ENCODE results near the gene MED13. TPM values are rescaled to one million over a fixed set of nuclear protein-coding genes. Genes with fewer than 3 reads are reported as not detected.
A peak's percentile ranks its signal among the peaks of the same experiment; 100 is the strongest.

MED13 gene
- total RNA-seq, 5 donors from 2014 or later (not counting 1 experiment from before 2014, with no cell fraction given): 60.8 to 82.4 (median 77.6) TPM

DNA sequence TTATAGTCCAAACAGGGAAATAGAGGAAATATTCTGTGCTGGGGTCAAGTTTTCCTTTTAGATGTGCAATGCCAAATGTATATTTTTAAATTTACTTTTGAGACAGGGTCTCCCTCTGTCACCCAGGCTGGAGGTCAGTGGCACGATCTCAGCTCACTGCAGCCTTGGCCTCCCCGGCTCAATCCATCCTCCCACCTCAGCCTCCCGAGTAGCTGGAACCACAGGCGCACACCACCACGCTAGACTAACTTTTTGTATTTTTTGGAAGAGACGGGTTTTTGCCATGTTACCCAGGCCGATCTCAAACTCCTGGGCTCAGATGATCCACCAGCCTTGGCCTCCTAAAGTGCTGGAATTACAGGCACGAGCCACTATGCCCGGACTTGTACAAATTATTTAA lies 25.8 kb upstream of the MED13 start:
- H3K27ac Mint-ChIP-seq: no peak overlapping the region
- DNase-seq: no peak

DNA sequence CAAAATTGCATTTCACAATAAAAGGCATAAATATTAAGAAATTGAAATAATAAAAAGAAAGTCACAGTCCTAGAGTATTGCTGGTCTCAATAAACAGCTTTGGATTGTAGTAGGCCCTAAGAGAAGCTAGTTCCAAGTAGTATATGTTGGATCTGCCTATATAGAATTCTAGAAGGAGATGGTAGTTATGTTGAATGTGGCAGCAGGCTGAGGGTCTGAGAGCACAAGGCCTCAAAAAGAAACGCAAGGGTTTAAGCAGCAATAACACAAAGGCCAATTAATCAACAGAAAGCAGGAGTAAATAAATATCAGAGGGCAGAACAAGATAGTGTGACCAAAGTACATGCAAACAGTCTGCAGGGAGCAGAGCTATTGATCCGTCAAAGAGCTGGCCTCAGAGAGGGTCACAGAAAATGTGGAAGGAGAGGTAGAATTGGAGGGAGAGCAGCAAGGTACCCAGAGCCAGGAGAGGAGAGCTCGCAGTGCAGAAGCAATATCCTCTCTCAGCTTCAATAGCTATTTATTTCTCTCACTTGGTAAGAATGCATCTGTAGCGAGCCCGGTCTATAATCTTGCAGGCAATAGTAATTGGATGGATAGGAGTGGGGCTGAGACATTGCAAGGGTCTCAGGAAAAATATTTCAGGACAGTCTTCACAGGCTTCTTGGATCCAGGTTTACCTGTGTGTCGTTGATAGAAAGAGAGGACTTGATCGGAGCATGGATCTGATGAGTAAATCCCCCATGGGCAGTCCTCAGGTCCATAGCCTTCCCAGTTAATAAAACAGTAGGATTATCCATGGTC lies 25.1 kb upstream of the MED13 start:
- H3K27me3 ChIP-seq (replicated peaks in 1 of 2; ENCODE audit: control insufficient read depth in 2 of 2, extremely low read depth in 1 of 2, insufficient read depth in 2 of 2, low read length in 1 of 2): no peaks in the 10 kb centered on the region
- Mint-ChIP-seq H3K27me3 (peaks cover 0 to 4% of the 10 kb centered on the region in 2 donors), H3K4me3 (no peak overlapping the region), H3K36me3 (no peaks in the 10 kb centered on the region), H3K9me3 (no peaks in the 10 kb centered on the region), H3K4me1 (peaks cover 0 to 9% (median 7%) of the 10 kb centered on the region in 3 donors), H3K27ac (no peak overlapping the region)
- WGBS (ENCODE audit: insufficient coverage): 40% methylated on average over 1 of the region's 7 CpGs
- ChIA-PET CTCF (no interaction called here), POLR2A (no interaction called here)
- no peak for ATAC-seq (replicated peaks in 1 of 4)
- H3K27ac ChIP-seq (ENCODE audit: low read length): no peak overlapping the region
- H3K4me3 ChIP-seq (ENCODE audit: control insufficient read depth in 1 of 2, extremely low read depth in 1 of 2, low read length in 1 of 2): no peak overlapping the region
- no peak for DNase-seq
- H3K9me3 ChIP-seq: no peaks in the 10 kb centered on the region
- no peaks in the 10 kb centered on the region for H3K36me3 ChIP-seq (ENCODE audit: control insufficient read depth in 2 of 2, extremely low read depth in 1 of 2, insufficient read depth in 1 of 2, low read length in 1 of 2)
- peaks cover 0 to 3% of the 10 kb centered on the region in 2 experiments for H3K4me1 ChIP-seq (ENCODE audit: control insufficient read depth in 1 of 2, extremely low read depth in 1 of 2, insufficient read depth in 2 of 2, low read length in 2 of 2)

More for the DNA sequence above, 25.8 kb upstream of the MED13 start:
- H3K4me1 ChIP-seq (ENCODE audit: control insufficient read depth in 1 of 2, extremely low read depth in 1 of 2, insufficient read depth in 2 of 2, low read length in 2 of 2): no peaks in the 10 kb centered on the region
- no peaks in the 10 kb centered on the region for H3K9me3 ChIP-seq
- Mint-ChIP-seq H3K36me3 (no peaks in the 10 kb centered on the region), H3K9me3 (no peaks in the 10 kb centered on the region), H3K27me3 (peaks cover 0 to 4% of the 10 kb centered on the region in 2 donors), H3K4me1 (peaks cover 0 to 2% (median 2%) of the 10 kb centered on the region in 3 donors), H3K4me3 (no peak overlapping the region)
- CTCF ChIA-PET: no interaction called here
- H3K4me3 ChIP-seq (ENCODE audit: control insufficient read depth in 1 of 2, extremely low read depth in 1 of 2, low read length in 1 of 2): no peak overlapping the region
- H3K36me3 ChIP-seq (ENCODE audit: control insufficient read depth in 2 of 2, extremely low read depth in 1 of 2, insufficient read depth in 1 of 2, low read length in 1 of 2): no peaks in the 10 kb centered on the region
- no peak for ATAC-seq (replicated peaks in 1 of 4)
- WGBS (ENCODE audit: insufficient coverage): 100% methylated on average over 5 of the region's 9 CpGs
- POLR2A ChIA-PET: no interaction called here
- H3K27me3 ChIP-seq (replicated peaks in 1 of 2; ENCODE audit: control insufficient read depth in 2 of 2, extremely low read depth in 1 of 2, insufficient read depth in 2 of 2, low read length in 1 of 2): no peaks in the 10 kb centered on the region
- H3K27ac ChIP-seq (ENCODE audit: low read length): no peak overlapping the region

DNA sequence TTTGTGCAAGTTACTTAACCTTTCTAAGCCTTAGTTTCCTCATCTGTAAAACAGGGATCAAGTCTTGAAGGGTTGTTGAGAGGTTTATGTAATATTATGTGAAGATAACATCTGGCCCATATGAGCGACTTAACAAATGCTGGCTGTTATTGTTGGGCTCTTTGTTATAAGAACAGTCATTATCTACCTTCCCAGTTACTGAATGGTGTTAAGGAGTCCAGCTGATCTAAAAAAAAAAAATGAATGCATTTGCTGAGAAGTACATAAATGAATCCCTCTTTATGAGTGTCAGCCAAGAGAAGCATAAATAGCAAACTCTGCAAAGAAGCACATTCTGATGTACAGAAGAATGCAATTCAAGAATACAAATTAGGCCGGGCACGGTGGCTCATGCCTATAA lies 24.3 kb upstream of the MED13 start:
- ATAC-seq (replicated peaks in 1 of 4): no peak
- H3K9me3 Mint-ChIP-seq: no peaks in the 10 kb centered on the region

DNA sequence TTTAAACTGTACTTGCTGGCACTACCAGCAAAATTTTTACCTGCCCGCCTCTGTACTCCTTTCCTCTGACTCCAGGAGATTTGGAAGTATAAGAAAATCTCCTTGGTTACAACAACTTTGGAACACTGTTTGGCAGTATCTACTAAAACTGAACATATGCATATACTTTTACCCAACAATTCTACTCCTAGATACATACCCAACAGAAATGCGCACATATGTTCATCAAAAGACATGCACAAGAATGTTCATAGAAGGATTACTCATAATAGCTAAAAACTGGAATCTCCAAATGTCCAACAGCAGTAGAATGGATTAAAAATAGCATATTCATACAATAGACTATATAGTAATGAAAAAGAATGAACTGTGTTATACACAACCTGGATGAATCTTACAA lies 21.7 kb upstream of the MED13 start:
- H3K9me3 Mint-ChIP-seq: no peaks in the 10 kb centered on the region
- Histone ChIP-seq H3K27ac (ENCODE audit: low read length) (no peak overlapping the region), H3K36me3 (ENCODE audit: control insufficient read depth in 2 of 2, extremely low read depth in 1 of 2, insufficient read depth in 1 of 2, low read length in 1 of 2) (no peaks in the 10 kb centered on the region), H3K4me3 (ENCODE audit: control insufficient read depth in 1 of 2, extremely low read depth in 1 of 2, low read length in 1 of 2) (no peak overlapping the region), H3K27me3 (replicated peaks in 1 of 2; ENCODE audit: control insufficient read depth in 2 of 2, extremely low read depth in 1 of 2, insufficient read depth in 2 of 2, low read length in 1 of 2) (peaks cover 0 to 6% of the 10 kb centered on the region in 2 experiments), H3K9me3 (no peaks in the 10 kb centered on the region), H3K4me1 (ENCODE audit: control insufficient read depth in 1 of 2, extremely low read depth in 1 of 2, insufficient read depth in 2 of 2, low read length in 2 of 2) (peaks cover 2 to 3% of the 10 kb centered on the region in 2 experiments)
- no peak overlapping the region for H3K27ac Mint-ChIP-seq
- DNase-seq: no peak
- H3K27me3 Mint-ChIP-seq: peaks cover 0 to 4% of the 10 kb centered on the region in 2 donors
- CTCF ChIA-PET: no interaction called here
- no peak overlapping the region for H3K4me3 Mint-ChIP-seq
- POLR2A ChIA-PET: interaction anchor here in 1 of 2 donors (0.6 kb wide), 1 partner anchor 35 kb away, joined by 5 read pairs; no protein-coding TSS in a partner anchor
- no peak for ATAC-seq (replicated peaks in 1 of 4)
- WGBS (ENCODE audit: insufficient coverage): no CpG with 5 or more reads among the region's 2 CpGs
- peaks cover 6 to 14% (median 10%) of the 10 kb centered on the region in 3 donors for H3K4me1 Mint-ChIP-seq
- no peaks in the 10 kb centered on the region for H3K36me3 Mint-ChIP-seq

More for the DNA sequence above, 24.3 kb upstream of the MED13 start:
- peaks cover 2 to 3% of the 10 kb centered on the region in 2 experiments for H3K4me1 ChIP-seq (ENCODE audit: control insufficient read depth in 1 of 2, extremely low read depth in 1 of 2, insufficient read depth in 2 of 2, low read length in 2 of 2)
- no peaks in the 10 kb centered on the region for H3K36me3 ChIP-seq (ENCODE audit: control insufficient read depth in 2 of 2, extremely low read depth in 1 of 2, insufficient read depth in 1 of 2, low read length in 1 of 2)
- POLR2A ChIA-PET: no interaction called here
- no peak overlapping the region for H3K4me3 ChIP-seq (ENCODE audit: control insufficient read depth in 1 of 2, extremely low read depth in 1 of 2, low read length in 1 of 2)
- Mint-ChIP-seq H3K27ac (no peak overlapping the region), H3K36me3 (no peaks in the 10 kb centered on the region), H3K27me3 (peaks cover 0 to 4% of the 10 kb centered on the region in 2 donors), H3K4me3 (no peak overlapping the region), H3K4me1 (peaks cover 6 to 12% (median 10%) of the 10 kb centered on the region in 3 donors)
- DNase-seq: no peak
- CTCF ChIA-PET: no interaction called here
- H3K9me3 ChIP-seq: no peaks in the 10 kb centered on the region
- H3K27ac ChIP-seq (ENCODE audit: low read length): no peak overlapping the region
- H3K27me3 ChIP-seq (replicated peaks in 1 of 2; ENCODE audit: control insufficient read depth in 2 of 2, extremely low read depth in 1 of 2, insufficient read depth in 2 of 2, low read length in 1 of 2): no peaks in the 10 kb centered on the region
- WGBS (ENCODE audit: insufficient coverage): no CpG with 5 or more reads among the region's 3 CpGs

DNA sequence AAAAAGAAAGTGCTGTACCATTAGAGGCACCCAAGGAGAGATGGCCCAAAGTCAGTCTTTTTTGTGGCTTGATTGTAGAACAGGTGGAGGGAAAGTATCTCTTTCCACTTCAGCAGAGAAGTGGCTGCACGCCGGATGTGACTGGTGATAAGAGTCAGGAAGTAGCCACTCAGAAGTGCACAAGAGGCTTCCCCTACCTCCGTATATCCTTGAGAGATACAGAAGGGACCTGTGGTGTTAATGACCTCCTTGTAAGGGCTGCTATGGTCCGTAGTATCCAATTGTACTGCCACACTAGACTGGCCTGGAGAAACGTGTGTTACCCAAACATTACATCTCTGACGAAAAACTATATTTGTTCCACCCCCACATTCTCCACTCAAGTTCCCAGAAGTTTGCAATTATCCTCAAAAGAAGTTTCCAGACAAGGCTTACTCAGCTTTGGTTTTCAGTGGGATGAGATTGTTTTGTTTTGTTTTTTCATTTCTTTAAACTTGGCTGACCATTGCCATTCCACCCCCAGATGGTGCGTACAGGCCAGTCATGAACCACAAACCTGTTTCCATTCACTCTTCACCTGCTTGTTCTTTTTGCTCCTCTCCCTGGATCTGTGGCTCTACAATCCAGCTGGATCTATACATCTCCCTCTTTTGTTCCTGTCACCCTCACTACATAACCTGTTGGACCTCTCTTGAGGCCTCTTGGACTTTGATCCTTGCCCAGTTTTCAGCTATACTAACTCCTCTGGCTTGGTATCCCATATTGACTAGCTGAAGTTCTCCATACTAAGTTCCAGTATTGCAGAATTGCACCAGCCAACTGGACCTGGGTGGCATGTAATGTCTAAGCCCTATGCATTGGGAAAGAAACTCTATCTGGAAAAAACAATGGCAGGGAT lies 20.7 kb upstream of the MED13 start:
- ATAC-seq (replicated peaks in 1 of 4) (peak in 2 of 4 experiments; percentile 40 to 57), DNase-seq (no peak)
- no peaks in the 10 kb centered on the region for H3K36me3 Mint-ChIP-seq
- H3K27ac Mint-ChIP-seq: no peak overlapping the region
- H3K9me3 Mint-ChIP-seq: no peaks in the 10 kb centered on the region
- ChIA-PET CTCF (no interaction called here), POLR2A (no interaction called here)
- Histone ChIP-seq H3K4me1 (ENCODE audit: control insufficient read depth in 1 of 2, extremely low read depth in 1 of 2, insufficient read depth in 2 of 2, low read length in 2 of 2) (peaks cover 2 to 3% of the 10 kb centered on the region in 2 experiments), H3K9me3 (no peaks in the 10 kb centered on the region), H3K27ac (ENCODE audit: low read length) (no peak overlapping the region), H3K36me3 (ENCODE audit: control insufficient read depth in 2 of 2, extremely low read depth in 1 of 2, insufficient read depth in 1 of 2, low read length in 1 of 2) (no peaks in the 10 kb centered on the region), H3K4me3 (ENCODE audit: control insufficient read depth in 1 of 2, extremely low read depth in 1 of 2, low read length in 1 of 2) (no peak overlapping the region), H3K27me3 (replicated peaks in 1 of 2; ENCODE audit: control insufficient read depth in 2 of 2, extremely low read depth in 1 of 2, insufficient read depth in 2 of 2, low read length in 1 of 2) (peaks cover 0 to 6% of the 10 kb centered on the region in 2 experiments)
- peaks cover 0 to 4% of the 10 kb centered on the region in 2 donors for H3K27me3 Mint-ChIP-seq
- H3K4me1 Mint-ChIP-seq: peaks cover 6 to 14% (median 10%) of the 10 kb centered on the region in 3 donors
- no peak overlapping the region for H3K4me3 Mint-ChIP-seq
- WGBS (ENCODE audit: insufficient coverage): 79% methylated on average over 2 of the region's 7 CpGs

DNA sequence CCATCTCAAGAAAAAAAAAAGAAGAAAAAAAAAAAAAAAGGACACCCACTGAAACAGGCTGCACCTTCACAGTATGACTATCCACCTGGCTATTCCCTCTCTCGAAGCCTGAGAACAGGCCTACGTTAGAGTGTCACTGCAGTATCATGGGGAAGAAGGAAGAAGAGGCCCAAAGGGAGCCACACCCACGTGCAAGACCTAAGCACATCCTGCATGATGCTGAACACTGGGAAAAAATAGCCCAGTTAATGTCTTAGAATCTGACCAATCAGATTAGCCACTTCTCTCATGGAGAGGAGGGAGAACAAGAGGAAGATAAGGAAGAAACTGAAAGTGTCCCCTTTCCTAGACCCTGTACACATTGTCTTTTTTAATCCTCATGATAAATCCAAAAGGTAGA lies 19.5 kb upstream of the MED13 start:
- Histone ChIP-seq H3K36me3 (ENCODE audit: control insufficient read depth in 2 of 2, extremely low read depth in 1 of 2, insufficient read depth in 1 of 2, low read length in 1 of 2) (no peaks in the 10 kb centered on the region), H3K4me3 (ENCODE audit: control insufficient read depth in 1 of 2, extremely low read depth in 1 of 2, low read length in 1 of 2) (no peak overlapping the region), H3K4me1 (ENCODE audit: control insufficient read depth in 1 of 2, extremely low read depth in 1 of 2, insufficient read depth in 2 of 2, low read length in 2 of 2) (peaks cover 2 to 3% of the 10 kb centered on the region in 2 experiments), H3K9me3 (no peaks in the 10 kb centered on the region), H3K27ac (ENCODE audit: low read length) (no peak overlapping the region), H3K27me3 (replicated peaks in 1 of 2; ENCODE audit: control insufficient read depth in 2 of 2, extremely low read depth in 1 of 2, insufficient read depth in 2 of 2, low read length in 1 of 2) (peaks cover 0 to 6% of the 10 kb centered on the region in 2 experiments)
- ChIA-PET POLR2A (no interaction called here), CTCF (no interaction called here)
- ATAC-seq (replicated peaks in 1 of 4): no peak
- H3K36me3 Mint-ChIP-seq: no peaks in the 10 kb centered on the region
- H3K27ac Mint-ChIP-seq: no peak overlapping the region
- no peaks in the 10 kb centered on the region for H3K9me3 Mint-ChIP-seq
- H3K27me3 Mint-ChIP-seq: peaks cover 4 to 5% of the 10 kb centered on the region in 2 donors
- no peak for DNase-seq
- WGBS (ENCODE audit: insufficient coverage): 60% methylated on average over 1 of the region's 3 CpGs
- H3K4me1 Mint-ChIP-seq: peaks cover 6 to 14% (median 10%) of the 10 kb centered on the region in 3 donors
- H3K4me3 Mint-ChIP-seq: no peak overlapping the region

All from T-cell (primary cell).